ENCODE results near the gene DCBLD1. TPM values are rescaled to one million over a fixed set of nuclear protein-coding genes. Genes with fewer than 3 reads are reported as not detected.

DCBLD1 gene
- total RNA-seq, 1 experiment from 2014 or later: 11.2 TPM

- TF ChIP-seq AR (CRISPR knock-in tag; IDR thresholded peaks at IDR 0.05) (no peak), GABPB1 (CRISPR knock-in tag; IDR thresholded peaks at IDR 0.05) (no peak), MAX (CRISPR knock-in tag; IDR thresholded peaks at IDR 0.05) (peak; percentile 72; the same call in 1 of the 2 replicates), ZNF416 (CRISPR knock-in tag; IDR thresholded peaks at IDR 0.05) (no peak), ZNF425 (CRISPR knock-in tag; conservative IDR thresholded peaks at IDR 0.05) (no peak), ZMAT4 (CRISPR knock-in tag; IDR thresholded peaks at IDR 0.05) (no peak), ZNF281 (CRISPR knock-in tag; IDR thresholded peaks at IDR 0.05) (0 out of 2 replicates have a peak, but pooled peaks have one; percentile 27), RORB (CRISPR knock-in tag; IDR thresholded peaks at IDR 0.05) (no peak), NFATC4 (CRISPR knock-in tag; IDR thresholded peaks at IDR 0.05) (no peak), GRHL2 (CRISPR knock-in tag; IDR thresholded peaks at IDR 0.05; ENCODE audit: insufficient replicate concordance, severe bottlenecking) (no peak), TP53 (CRISPR knock-in tag; IDR thresholded peaks at IDR 0.05) (peak; percentile 49; the same call in 1 of the 2 replicates), ZNF263 (CRISPR knock-in tag; IDR thresholded peaks at IDR 0.05; ENCODE audit: low read depth) (no peak), ZBTB43 (CRISPR knock-in tag; IDR thresholded peaks at IDR 0.05) (no peak), E2F5 (CRISPR knock-in tag; IDR thresholded peaks at IDR 0.05) (0 out of 2 replicates have a peak, but pooled peaks have one; percentile 32), E2F4 (CRISPR knock-in tag; IDR thresholded peaks at IDR 0.05; ENCODE audit: borderline replicate concordance, low read depth) (no peak), FOXP4 (CRISPR knock-in tag; IDR thresholded peaks at IDR 0.05) (no peak), SMAD4 (CRISPR knock-in tag; IDR thresholded peaks at IDR 0.05) (no peak), CREM (CRISPR knock-in tag; IDR thresholded peaks at IDR 0.05) (no peak; the same call in 1 of the 2 replicates), ELF4 (CRISPR knock-in tag; IDR thresholded peaks at IDR 0.05; ENCODE audit: low read depth) (no peak), ATF3 (CRISPR knock-in tag; conservative IDR thresholded peaks at IDR 0.05) (no peak), TCF7 (CRISPR knock-in tag; IDR thresholded peaks at IDR 0.05; ENCODE audit: low read depth) (no peak), ZNF138 (CRISPR knock-in tag; conservative IDR thresholded peaks at IDR 0.05) (no peak), ZNF671 (CRISPR knock-in tag; IDR thresholded peaks at IDR 0.05) (no peak)
These were observed at the start of gene DCBLD1 (continued) for GRCh38 chr6:117482240-117483003.
